Measurements from ENCODE around the gene ARPIN.
"Not testable (repeated sequence)": the region's sequence is repeated elsewhere in the genome, so short reads cannot be mapped to it uniquely, and the experiment has no call there.

Gene ARPIN

GRCh38 chr15:89910891-89911626 is 1.7 kb downstream of the ARPIN start:
- DNase-seq (ENCODE audit: low read depth), result no peak

DNA sequence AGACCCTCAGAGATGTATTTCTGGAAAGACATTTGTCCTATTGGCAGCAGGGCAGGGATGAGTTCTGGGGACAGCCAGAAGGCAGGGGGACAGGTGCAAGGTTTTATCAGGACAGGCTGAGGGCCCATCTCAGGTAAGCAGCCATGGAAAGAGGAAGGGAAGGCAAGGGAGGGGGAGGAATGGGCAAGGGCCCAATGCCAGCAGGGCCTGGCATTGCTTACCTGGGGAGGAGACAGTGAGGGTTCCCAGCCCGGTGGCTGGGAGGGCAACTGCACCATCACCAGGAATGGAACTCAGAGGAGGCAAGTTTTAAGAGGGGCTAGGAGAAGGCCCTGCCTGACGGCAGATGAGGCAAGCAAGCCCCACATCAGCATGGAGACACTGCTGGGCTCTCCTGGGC is 3.1 kb downstream of the ARPIN start:
- DNase-seq (ENCODE audit: low read depth), result no peak

DNA sequence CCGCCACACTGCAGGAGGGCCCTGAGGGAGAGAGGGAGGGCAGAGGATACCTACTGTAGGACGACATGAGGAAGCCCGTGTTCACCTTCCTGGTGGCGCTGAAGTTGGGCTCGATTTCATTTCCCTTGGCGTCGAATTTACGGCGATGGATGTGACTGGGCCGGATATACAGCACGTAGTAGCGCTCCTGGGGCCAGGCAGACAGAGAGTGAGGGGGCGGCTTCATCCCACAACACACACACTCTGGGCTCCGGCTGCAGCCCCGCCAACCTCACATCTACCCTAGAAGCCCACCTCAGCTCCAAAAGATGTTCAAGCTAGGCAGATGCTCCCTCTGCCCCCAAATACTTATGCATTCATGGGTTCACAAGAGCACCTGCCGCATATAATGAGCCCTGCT is 4.5 kb downstream of the ARPIN start:
- DNase-seq (ENCODE audit: low read depth), result no peak

DNA sequence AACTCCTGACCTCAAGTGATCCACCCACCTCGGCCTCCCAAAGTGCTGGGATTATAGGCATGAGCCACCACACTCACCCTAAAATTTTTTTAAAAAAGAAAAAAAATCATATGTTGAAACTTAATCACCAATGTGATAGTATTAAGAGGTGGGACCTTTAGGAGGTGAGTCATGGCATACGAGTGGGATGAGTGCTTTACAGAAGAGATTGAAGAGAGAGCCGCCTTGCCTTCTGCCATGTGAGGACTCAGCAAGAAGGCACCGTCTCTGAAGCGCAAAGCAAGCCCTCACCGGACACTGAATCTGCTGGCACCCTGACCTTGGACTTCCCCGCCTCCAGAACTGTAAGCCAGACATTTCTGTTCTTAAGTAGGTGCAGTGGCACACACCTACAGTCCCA is 5.5 kb downstream of the ARPIN start:
- no peak for DNase-seq (ENCODE audit: low read depth)

DNA sequence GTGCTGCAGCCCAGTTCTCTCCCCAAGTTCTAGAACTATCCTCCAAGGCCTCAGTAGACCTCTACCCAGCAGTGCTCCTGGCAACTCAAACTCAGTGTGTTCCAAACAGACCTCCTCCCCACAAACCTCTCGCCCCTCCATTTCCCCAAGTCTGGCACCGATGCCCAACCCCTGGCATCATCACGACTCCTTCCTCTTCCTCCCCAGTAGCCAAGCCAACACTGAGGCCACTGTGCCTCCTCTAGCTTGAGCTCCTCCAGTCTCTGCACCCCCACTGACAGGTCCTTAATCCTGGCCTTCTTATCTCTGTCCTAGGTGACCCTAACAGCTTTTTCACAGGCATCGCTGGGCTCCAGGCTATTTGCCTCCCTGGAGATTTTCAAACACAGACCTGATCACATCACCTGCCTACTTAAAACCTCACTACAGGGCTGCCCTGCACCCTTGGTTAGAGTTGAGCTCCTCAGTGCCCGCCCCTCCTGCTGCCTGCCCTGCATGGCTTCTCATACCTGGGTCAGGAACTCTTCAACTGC is 6.8 kb downstream of the ARPIN start:
- no peak for DNase-seq (ENCODE audit: low read depth)

- DNase-seq (ENCODE audit: low read depth), result no peak
Measured at GRCh38 chr15:89904519-89904918, 8.2 kb downstream of the ARPIN start.

- no peak for DNase-seq (ENCODE audit: low read depth)
Measured at GRCh38 chr15:89903858-89904130, 9.0 kb downstream of the ARPIN start.

GRCh38 chr15:89903015-89903857 is 9.5 kb downstream of the ARPIN start:
- no peak for DNase-seq (ENCODE audit: low read depth)

GRCh38 chr15:89900849-89901248 is 11.9 kb downstream of the ARPIN start:
- DNase-seq (ENCODE audit: low read depth), result no peak

- no peak for DNase-seq (ENCODE audit: low read depth)
Measured at GRCh38 chr15:89899951-89900567, 12.7 kb downstream of the ARPIN start.

DNA sequence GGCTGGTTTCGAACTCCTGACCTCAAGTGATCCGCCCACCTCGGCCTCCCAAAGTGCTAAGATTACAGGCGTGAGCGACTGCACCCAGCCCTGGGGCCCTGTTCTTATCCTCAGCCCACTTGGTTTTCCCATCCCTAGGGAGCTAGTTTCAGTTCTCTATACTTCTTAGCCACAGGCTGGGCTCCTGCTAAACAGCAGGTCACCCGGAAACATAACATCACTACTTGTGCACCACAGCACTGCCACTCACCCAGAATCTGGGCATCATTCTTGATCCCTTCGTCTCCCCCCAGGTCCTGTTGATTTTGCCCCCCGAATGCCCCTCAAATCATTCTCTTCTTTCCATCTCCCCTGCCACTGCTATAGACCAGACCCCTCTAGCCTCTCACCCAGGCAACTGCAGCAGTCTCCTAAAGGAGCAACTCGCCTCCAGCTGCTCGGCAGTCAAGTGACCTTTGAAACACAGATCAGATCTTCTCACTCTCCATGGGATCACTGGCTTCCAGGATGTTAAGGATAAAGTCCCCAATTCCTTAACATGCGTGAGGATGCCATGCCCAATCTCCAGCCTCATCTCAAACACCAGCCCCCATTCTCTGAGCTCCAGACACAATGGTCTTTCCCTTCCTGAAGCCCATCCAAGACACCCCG is 13.3 kb downstream of the ARPIN start:
- DNase-seq (ENCODE audit: low read depth), result no peak

DNA sequence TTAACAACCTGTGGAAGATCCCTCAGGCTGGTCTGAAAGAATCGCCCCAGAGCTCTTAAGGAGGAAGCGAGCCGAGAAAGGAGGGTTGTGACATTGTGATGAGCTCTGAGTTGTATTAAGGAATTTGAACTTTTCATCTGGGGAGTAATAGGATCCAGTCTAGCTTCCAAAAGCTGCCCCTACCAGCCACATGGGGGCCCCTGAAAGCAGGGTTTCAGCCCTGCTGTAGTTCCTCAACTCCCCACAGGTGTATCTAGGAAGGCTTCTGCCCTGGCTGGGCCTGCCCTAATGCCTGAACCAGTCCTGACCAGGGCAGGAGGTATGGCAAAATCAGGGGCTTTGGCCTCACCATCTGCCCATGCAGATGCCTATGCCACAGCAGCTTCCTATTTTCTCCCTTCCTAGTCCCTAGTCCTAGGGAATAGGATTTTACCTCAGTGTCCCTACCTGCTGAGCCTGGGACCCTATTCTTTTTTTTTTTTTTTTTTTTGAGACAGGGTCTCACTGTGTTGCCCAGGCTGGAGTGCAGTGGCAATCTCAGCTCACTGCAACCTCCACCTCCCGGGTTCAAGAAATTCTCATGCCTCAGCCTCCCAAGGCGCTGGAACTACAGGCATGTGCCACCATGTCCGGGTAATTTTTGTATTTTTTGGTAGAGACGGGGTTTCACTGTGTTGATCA is 14.0 kb downstream of the ARPIN start:
- DNase-seq (ENCODE audit: low read depth), result no peak

GRCh38 chr15:89898146-89898545 is 14.6 kb downstream of the ARPIN start:
- no peak for DNase-seq (ENCODE audit: low read depth)

- peak; percentile 94 for DNase-seq (ENCODE audit: low read depth)
Measured at GRCh38 chr15:89893696-89894447, 18.9 kb downstream of the ARPIN start, which contains the start of gene AP3S2. TSS of gene AP3S2 (minus strand) at chr15:89893994. CDS start at chr15:89893949, 45 bp downstream.

GRCh38 chr15:89893027-89893426 is 19.7 kb downstream of the ARPIN start:
- DNase-seq (ENCODE audit: low read depth), result no peak

DNA sequence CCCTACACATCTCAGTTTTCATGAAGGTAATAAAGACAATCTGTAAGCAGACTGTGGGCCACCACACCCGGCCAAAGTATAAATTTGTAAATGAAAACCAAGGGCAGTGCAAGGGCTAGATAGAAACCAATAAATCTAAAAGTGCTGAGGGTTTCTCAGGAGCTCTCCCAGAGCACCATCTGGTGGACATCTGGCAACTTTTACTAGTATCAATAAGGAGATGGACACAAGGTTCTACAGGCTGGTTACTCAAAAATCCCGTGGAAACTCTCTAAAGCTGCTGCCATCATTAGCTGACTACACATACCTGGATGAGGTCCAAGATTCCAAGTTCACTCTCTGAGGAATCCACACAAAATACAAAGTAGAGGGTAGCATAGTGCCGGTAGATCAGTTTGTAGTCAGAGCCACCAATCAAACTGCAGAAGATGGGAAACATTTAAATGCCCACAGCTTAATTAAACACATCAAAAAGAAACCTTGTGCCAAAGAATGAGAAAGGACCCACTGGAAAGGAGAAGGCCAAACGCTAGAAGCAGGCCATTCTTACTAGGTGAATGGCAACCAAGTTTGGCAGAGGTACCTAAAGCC is 24.4 kb downstream of the ARPIN start:
- no peak for DNase-seq (ENCODE audit: low read depth)

GRCh38 chr15:89885611-89886010 is 27.1 kb downstream of the ARPIN start:
- no peak for DNase-seq (ENCODE audit: low read depth)

DNA sequence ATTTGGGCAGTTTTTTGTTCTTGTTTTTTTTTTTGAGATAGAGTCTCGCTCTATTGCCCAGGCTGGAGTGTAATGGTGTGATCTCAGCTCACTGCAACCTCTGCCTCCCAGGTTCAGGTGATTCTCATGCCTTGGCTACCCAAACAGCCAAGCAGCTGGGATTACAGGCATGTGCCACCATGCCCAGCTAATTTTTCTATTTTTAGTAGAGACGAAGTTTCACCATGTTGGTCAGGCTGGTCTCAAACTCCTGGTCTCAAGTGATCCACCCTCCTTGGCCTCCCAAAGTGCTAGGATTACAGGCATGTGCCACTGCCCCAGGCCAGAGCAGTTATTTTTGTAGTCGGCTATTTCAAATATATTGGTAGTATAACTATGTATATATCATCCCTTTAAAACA is 27.6 kb downstream of the ARPIN start:
- DNase-seq (ENCODE audit: low read depth), result not testable (repeated sequence)

DNA sequence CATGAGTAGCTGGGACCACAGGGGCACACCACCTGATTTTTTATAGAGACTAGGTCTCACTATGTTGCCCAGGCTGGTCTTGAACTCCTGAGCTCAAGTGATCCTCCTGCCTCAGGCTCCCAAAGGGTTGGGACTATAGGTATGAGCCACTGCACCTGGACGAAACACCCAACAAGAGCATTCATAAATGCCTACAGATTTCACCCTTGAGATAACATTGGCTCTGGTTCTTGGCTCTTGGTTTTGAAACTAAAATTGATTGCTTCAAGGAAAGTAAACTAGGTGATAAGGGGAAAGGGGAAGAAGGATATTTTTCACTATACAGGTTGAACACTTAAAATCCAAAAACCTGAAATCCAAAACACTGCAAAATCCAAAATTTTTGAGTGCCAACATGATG is 29.2 kb downstream of the ARPIN start:
- no peak for DNase-seq (ENCODE audit: low read depth)

DNA sequence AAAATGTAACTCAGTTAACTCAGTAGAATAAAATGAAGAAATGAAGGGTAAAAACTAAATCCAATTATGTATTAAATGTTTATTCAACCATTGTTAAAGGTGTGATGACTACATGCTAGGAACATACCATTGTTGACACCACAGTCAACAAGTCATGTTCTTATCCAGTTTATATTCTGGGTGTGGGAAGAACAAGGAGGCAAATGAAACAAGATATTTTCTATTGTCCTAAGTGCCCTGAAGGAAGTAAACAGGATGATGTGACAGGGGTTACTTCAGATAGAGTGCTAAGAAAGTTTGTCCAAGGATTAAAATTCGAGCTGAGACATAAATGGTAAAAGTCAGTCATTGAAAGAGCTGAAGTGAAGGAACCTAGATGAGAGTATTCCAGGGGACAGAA is 32.0 kb downstream of the ARPIN start:
- no peak for DNase-seq (ENCODE audit: low read depth)

DNA sequence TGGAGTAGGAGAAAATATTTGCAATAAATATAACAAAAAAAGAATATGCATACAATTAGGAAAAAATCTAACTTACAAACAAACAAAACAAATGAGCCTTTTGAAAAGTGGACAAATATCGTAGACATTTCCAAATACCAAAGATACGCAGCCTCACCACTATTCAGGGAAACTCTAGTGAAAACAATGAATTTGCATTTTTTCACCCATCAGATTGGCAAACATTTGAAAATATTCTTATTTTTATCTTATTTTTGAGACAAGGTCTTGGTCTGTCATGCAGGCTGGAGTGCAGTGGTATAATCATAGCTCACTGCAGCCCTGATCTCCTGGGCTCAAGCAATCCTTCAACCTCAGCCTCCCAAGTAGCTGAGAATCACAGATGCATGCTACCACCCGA is 34.4 kb downstream of the ARPIN start:
- no peak for DNase-seq (ENCODE audit: low read depth)

Data from HS-27A (cell line).